ENCODE measurements around the gene USE1.
"Not testable (repeated sequence)": the region's sequence is repeated elsewhere in the genome, so short reads cannot be mapped to it uniquely, and the experiment has no call there.

Gene USE1

GRCh38 chr19:17215127-17215971 lies at the start of gene USE1:
TSS of gene USE1 (plus strand) at chr19:17215357. CDS start at chr19:17215406, 49 bp downstream.
- DNase-seq: peak; percentile 94

GRCh38 chr19:17165715-17166114 lies 49.4 kb upstream of the USE1 start:
- DNase-seq: no peak

DNA sequence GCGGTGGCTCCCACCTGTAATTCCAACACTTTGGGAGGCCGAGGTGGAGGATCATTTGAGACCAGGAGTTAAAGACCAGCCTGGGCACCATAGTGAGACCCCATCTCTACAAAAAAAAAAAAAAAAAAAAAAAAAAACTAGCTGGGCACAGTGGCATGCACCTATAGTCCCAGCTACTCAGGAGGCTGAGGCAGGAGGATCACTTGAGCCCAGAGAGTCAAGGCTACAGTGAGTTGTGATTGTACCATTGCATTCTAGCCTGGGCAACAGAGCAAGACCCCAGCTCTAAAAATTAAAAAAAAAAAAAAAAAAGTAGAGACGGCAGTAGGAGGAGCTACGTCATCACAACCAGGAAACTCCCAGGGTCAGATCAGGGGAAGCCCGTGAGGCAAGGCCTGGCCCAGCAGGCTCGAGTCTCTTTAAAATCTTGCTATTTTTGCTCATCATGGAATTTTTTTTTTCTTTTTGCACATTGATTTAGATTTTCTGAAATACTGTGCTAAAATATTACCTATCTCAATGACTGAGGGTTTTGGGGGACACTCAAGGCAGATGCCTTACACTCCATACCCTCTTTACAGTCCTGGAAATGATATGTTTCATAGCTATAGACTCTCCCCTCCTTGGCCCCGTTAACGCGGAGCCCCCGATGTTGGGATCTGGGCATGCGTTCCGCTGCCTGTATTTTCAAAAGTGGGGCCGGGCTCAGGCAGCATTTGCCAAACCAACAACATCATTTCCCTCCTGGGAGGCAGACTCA lies 44.4 kb upstream of the USE1 start:
- DNase-seq: no peak

GRCh38 chr19:17171874-17172273 lies 43.3 kb upstream of the USE1 start:
- no peak for DNase-seq

DNA sequence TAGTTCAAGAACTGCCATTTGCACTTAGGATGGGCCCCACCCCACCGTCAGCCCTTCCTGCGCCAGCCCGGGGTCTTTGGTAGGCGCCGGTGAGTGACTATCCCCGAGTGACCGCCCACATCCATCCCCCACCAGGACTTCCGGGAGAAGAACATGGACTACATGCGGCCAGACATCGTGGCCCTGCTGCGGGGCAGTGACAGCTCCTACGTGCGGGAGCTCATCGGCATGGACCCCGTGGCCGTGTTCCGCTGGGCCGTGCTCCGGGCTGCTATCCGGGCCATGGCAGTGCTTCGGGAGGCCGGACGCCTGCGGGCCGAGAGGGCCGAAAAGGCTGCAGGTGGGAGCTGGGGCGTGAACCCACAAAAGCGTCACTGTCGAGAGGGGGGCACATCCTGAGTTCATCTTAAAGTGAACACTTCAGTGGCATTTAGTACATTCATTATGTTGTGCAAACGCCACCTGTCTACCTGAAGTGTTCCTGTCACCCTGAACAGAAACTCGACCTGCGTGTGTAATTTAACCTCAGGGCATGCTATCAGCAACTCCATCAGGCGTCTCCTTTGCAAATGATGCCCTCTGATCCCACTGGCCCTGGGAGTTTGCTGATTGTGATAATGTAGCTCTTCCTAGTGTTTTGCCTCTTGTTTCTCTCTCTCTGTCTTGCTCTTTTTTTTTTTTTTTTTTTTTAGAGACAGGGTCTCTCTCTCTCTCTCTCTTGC lies 42.4 kb upstream of the USE1 start:
- DNase-seq: no peak

DNA sequence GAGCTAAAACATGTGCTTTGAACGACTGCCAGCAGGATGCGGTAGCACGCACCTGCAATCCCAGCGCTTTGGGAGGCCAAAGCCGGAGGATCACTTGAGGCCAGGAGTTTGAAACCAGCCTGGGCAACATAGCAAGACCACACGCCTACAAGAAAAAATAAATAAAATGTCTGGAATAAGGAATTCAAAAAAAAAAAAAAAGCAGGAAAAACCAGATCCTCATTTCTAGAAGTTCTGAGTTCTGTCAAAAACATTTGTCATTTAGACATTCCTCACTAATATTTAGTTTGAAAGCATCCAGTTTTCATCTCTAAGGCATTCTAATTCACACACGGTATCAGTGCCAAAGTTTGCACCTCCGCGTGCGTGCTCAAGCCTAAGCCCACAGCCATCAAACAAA lies 36.9 kb upstream of the USE1 start:
- no peak for DNase-seq

- no peak for DNase-seq
Measured at GRCh38 chr19:17180997-17181702, 34.0 kb upstream of the USE1 start.

- DNase-seq: no peak
Measured at GRCh38 chr19:17183271-17183761, 31.8 kb upstream of the USE1 start.

GRCh38 chr19:17183858-17184321 lies 31.3 kb upstream of the USE1 start:
- DNase-seq: no peak

DNA sequence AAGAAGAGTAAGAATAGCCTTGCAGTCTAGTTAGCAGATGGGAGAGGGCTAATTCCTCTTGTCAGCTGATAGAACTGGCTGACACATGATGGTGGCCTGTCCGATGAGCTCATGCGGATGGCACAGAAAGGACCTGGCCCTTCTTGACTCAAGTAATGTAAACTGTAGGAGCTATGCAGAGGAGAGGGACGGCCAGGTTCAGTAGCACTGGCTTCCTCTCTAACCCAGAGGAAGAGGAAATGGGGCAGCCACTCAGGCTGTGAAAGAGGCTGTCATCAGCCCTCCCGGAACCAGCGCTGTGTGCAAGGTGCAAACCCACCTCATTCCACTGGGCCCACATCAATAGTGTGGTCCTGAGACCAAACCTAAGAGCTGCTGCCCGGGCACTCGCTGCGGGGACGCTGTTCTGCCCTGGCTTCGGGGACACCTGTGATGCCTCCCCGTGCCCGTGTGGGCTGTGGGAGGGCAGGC lies 30.8 kb upstream of the USE1 start:
- DNase-seq: no peak

DNA sequence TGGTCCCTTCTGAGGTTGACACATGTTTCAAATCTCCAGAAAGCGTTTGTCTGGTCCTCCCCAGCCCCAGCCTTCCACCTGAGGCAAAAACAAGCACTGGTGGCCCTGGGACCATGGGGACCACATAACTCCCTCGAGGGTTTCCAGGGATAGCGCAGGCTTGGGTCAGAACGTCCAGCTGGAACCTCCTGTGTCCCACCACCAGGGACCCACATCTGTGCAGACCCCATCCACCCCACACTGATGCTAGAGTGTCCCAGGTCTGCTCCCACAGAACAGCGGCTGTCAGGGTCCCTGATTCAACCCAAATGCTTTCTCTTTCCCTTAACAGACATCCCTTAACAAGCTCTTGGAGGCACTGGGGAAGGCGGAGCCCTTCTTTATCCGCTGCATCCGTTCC lies 29.6 kb upstream of the USE1 start:
- no peak for DNase-seq

DNA sequence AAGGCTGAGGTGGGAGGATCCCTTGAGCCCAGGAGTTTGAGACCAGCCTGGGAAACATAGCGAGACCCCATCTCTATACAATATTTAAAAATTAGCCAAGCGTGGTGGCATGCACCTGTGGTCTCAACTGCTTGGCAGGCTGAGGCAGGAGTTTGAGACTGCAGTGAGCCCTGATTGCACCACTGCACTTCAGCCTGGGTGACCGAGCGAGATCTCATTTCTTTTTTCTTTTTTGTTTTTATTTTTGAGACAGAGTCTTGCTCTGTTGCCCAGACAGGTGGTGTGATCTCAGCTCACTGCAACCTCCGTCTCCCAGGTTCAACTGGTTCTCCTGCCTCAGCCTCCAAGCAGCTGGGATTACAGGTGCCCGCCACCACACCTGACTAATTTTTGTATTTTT lies 23.4 kb upstream of the USE1 start:
- DNase-seq: not testable (repeated sequence)

DNA sequence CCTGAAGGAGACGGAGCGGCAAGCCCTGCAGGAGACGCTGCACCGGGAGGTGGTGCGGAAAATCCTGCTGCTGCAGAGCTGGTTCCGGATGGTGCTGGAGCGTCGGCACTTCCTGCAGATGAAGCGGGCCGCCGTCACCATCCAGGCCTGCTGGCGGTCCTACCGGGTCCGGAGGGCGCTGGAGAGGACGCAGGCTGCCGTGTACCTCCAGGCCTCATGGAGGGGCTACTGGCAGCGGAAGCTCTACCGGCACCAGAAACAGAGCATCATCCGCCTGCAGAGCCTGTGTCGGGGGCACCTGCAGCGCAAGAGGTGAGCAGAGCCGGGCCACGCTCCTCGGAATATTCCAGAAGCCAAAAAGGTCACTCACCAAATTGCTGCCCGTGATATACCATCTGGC lies 22.4 kb upstream of the USE1 start:
- DNase-seq: no peak

DNA sequence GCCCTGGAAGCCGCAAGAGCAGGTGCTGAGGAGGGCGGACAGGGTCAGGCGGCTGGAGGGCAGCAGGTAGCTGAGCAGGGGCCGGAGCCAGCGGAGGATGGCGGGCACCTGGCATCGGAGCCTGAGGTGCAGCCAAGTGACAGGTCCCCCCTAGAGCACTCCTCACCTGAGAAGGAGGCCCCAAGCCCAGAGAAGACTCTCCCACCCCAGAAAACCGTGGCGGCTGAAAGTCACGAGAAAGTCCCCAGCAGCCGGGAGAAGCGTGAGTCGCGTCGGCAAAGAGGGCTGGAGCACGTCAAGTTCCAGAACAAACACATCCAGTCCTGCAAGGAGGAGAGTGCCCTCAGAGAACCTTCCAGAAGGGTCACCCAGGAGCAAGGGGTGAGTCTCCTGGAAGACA lies 20.5 kb upstream of the USE1 start:
- DNase-seq: no peak

DNA sequence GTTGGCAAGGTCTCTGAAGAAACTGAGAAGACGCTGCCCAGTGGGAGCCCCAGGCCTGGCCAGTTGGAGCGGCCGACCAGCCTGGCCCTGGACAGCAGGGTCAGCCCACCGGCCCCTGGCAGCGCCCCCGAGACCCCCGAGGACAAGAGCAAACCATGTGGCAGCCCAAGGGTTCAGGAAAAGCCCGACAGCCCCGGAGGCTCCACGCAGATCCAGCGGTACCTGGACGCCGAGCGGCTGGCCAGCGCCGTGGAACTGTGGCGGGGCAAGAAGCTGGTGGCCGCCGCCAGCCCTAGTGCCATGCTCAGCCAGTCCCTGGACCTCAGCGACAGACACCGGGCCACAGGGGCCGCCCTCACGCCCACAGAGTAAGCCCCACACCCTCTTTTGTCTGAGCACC lies 20.1 kb upstream of the USE1 start:
- no peak for DNase-seq

GRCh38 chr19:17196610-17197009 lies 18.5 kb upstream of the USE1 start:
- DNase-seq: no peak

DNA sequence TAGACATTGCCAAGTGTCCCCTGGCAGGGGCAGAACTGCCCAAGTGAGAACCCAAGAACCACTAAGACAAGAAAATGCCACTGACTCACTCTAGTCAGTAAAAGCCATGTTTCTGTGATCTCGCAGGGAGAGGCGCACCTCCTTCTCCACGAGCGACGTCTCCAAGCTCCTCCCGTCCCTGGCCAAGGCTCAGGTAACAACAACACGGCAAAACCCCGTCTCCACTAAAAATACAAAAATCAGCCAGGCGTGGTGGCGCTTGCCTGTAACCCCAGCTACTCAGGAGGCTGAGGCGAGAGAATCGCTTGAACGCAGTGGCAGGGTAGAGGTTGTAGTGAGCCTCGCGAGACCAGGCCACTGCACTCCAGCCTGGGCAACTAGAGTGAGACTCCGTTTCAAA lies 17.5 kb upstream of the USE1 start:
- DNase-seq: no peak

DNA sequence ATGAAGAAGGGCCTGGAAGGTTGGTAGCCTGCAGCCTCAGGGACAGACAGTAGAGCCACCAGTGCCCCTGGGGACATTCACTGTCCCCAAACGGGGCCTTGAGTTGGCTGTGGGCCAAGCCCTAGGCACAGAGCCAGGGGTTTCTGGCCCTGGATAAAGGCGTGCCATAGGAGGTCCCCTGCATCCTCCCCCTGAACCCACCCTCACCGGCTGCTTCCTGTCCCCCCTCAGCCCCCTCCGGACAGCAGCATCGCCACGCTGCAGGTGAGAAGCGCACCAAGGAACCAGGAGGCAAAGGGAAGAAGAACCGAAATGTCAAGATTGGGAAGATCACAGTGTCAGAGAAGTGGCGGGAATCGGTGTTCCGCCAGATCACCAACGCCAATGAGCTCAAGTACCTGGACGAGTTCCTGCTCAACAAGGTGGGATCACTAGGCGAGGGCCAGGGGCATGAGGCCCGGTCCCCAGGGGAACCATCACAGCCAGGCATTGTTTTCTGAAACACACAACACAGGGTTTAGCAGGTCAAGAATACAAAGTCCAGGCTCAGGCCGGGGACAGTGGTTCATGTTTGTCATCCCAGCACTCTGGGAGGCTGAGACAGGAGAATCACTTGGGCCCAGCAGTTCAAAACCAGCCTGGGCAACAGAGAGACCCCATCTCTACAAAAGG lies 14.6 kb upstream of the USE1 start:
- no peak for DNase-seq

GRCh38 chr19:17202249-17202648 lies 12.9 kb upstream of the USE1 start:
- no peak for DNase-seq

DNA sequence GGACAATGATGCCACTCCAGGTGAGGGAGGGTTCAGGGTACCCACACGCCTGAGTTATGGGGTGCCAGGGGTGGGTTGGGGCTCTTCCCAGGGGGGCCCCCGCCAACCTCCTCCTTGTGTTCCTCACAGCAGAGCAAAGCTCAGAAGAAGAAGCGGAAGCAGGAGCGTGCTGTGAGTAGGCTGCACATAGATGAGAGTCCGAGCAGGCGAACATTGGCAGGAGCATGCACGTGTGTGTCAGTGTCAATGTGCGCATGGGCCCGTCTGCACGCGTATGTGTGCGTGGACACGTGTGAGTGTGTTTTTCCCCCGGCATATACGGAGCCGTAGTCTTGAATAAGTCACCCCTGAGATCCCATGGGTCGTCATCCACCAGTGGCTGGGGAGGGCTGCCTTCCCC lies 12.4 kb upstream of the USE1 start:
- DNase-seq: no peak

DNA sequence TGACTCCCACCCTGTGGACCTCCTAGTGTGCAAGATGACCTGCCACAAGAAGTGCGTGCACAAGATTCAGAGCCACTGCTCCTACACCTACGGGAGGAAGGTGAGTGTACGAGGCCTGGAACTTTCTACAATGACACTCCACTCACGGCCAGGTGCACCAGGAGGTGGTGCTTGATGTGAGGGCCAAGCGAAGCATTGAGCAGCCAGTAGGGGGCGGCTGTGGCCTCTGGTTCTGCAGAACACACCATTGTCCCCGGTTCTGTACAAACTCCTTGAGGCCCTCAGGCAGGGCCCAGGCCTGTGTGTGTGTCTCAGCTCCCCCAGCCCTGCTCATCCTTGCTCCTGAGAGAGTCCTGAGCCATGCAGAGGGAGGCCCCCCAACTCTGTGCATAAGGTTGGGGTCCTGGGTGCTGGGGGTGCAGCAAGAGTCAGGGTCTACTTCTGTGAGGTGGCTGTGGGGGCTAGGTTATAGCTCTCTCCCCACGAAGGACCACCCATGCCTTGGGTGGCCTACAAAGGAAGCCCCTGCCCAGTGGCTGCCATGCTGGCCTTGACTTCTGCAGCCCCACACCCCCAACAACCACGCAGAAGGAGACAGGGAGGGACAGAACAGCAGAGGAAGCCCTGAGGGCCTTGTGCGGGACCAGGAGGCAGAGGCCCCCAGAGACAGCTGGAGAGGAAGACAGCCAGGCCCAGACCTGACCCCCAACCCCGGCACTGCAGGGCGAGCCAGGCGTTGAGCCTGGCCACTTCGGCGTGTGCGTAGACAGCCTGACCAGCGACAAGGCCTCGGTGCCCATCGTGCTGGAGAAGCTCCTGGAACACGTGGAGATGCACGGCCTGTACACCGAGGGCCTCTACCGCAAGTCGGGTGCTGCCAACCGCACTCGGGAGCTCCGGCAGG lies 9.7 kb upstream of the USE1 start:
- peak; percentile 8 for DNase-seq

Data from midbrain (tissue), 1 donor.